WI38 (cell line): Measurements from ENCODE around the gene FBXW9.

Source experiments
- H3K4me3 ChIP-seq: 2 replicates; pipeline ENCODE4 v1.5.1; 2011; ENCODE audit warnings: low read depth, mild to moderate bottlenecking, control low read depth, low read length
- CTCF ChIP-seq: IDR thresholded peaks from 2 replicates; pipeline ENCODE4 v1.5.1; 2012; ENCODE audit warnings: low read depth, mild to moderate bottlenecking, control low read depth, low read length

FBXW9 gene

GRCh38 chr19:12667731-12668302 is 28.6 kb downstream of the FBXW9 start:
- peak overlapping the region; percentile 95 for H3K4me3 ChIP-seq
- no peak for TF ChIP-seq CTCF

- H3K4me3 ChIP-seq = peak within 1 kb of the TSS; percentile 68
- no peak for TF ChIP-seq CTCF
Observed at GRCh38 chr19:12666265-12667048, 30.0 kb downstream of the FBXW9 start, which contains the start of the genes MAN2B1 and WDR83. MAN2B1 (minus strand) TSS chr19:12666742; CDS start chr19:12666701, 41 bp downstream. WDR83 (plus strand) TSS chr19:12666807; CDS start chr19:12669791, 2,984 bp downstream.

DNA sequence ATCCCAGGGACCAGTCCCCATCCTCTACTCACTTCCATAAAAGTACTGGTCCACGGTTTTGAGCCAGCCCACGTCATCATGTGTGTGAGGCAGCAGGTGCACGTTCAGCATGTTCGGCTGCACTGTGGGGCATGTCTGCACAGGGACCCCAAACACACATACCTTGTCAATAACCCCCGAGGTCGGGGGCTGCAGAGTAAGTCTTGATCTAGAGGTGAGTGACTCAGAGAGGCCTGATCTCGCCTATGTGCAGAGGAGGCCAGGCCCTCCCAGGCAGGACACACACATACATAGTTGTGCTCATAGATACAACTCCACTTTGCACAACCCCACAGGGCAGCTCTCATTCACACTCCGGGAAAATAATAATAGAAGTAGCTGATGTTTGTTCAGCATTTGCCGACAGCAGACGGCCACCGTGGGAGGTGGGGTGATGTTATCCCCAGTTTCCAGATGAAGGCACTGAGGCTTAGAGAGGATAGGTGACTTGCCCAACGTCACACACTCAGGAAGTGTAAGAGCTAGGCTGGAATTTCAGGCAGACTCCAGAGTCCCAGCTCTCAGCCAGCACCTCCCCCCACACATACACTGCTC is 30.7 kb downstream of the FBXW9 start:
- TF ChIP-seq CTCF = no peak
- H3K4me3 ChIP-seq = peak overlapping the region; percentile 68

GRCh38 chr19:12665281-12665573 is 31.2 kb downstream of the FBXW9 start:
- no peak for TF ChIP-seq CTCF
- no peak overlapping the region for H3K4me3 ChIP-seq

GRCh38 chr19:12664406-12665280 is 31.8 kb downstream of the FBXW9 start:
- no peak for TF ChIP-seq CTCF
- no peak overlapping the region for H3K4me3 ChIP-seq

DNA sequence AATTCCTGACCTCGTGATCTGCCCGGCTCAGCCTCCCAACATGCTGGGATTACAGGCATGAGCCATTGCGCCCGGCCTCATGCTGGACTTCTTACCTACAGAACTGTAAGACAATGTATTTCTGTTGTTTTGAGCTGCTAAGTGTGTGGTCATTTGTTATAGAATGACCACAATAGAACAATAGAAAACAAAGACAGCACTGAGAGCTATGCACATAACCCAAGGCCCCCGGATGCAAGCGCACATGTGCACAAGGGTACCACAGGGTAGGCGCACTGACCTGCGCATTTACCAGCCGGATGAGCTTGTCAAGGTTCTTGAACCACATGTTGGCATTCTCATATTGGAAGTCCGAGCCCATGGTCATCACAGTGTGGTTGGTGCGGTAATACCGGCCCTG is 35.5 kb downstream of the FBXW9 start:
- no peak for TF ChIP-seq CTCF
- no peak overlapping the region for H3K4me3 ChIP-seq
